Stimulated activated CD4-positive, alpha-beta T cell treated with anti-CD3 and anti-CD28 coated beads, Interleukin-15, amount 100 ng/mL, for 48 hours (primary cell): ENCODE measurements around the gene CPED1.
"Not testable (repeated sequence)": the region's sequence is repeated elsewhere in the genome, so short reads cannot be mapped to it uniquely, and the experiment has no call there.

Experiments used
- DNase-seq, 2 donors: peaks; one replicate each; pipeline ENCODE4 v3.0.0-alpha.2; 2020; ENCODE audit warnings: low read depth in 2 of 2

The CPED1 gene

GRCh38 chr7:120996988-120997345 lies 8.5 kb downstream of the CPED1 start:
- DNase-seq, result no peak

- DNase-seq, result no peak
Measured at GRCh38 chr7:120997882-120998474, 9.5 kb downstream of the CPED1 start.

- DNase-seq, result no peak
Measured at GRCh38 chr7:120998520-120998919, 10.0 kb downstream of the CPED1 start.

- DNase-seq, result no peak
Measured at GRCh38 chr7:120998996-120999565, 10.6 kb downstream of the CPED1 start.

- no peak for DNase-seq
Measured at GRCh38 chr7:121000081-121000983, 11.8 kb downstream of the CPED1 start.

- DNase-seq, result no peak
Measured at GRCh38 chr7:121001234-121001906, 12.9 kb downstream of the CPED1 start.

- DNase-seq, result no peak
Measured at GRCh38 chr7:121002048-121002756, 13.7 kb downstream of the CPED1 start.

GRCh38 chr7:121002757-121003200 lies 14.3 kb downstream of the CPED1 start:
- no peak for DNase-seq

- DNase-seq, result no peak
Measured at GRCh38 chr7:121003986-121004685, 15.6 kb downstream of the CPED1 start.

GRCh38 chr7:121005058-121005457 lies 16.5 kb downstream of the CPED1 start:
- not testable (repeated sequence) for DNase-seq

- DNase-seq, result no peak
Measured at GRCh38 chr7:121005996-121006584, 17.6 kb downstream of the CPED1 start.

GRCh38 chr7:121006711-121007315 lies 18.3 kb downstream of the CPED1 start:
- no peak for DNase-seq

- DNase-seq, result no peak
Measured at GRCh38 chr7:121008816-121009215, 20.3 kb downstream of the CPED1 start.

- no peak for DNase-seq
Measured at GRCh38 chr7:121011401-121011800, 22.9 kb downstream of the CPED1 start.

- no peak for DNase-seq
Measured at GRCh38 chr7:121012170-121012874, 23.8 kb downstream of the CPED1 start.

- no peak for DNase-seq
Measured at GRCh38 chr7:121012919-121013318, 24.4 kb downstream of the CPED1 start.

GRCh38 chr7:121015560-121015959 lies 27.0 kb downstream of the CPED1 start:
- no peak for DNase-seq

GRCh38 chr7:121016966-121017365 lies 28.5 kb downstream of the CPED1 start:
- DNase-seq, result no peak

GRCh38 chr7:121017586-121017985 lies 29.1 kb downstream of the CPED1 start:
- no peak for DNase-seq

GRCh38 chr7:121019018-121019417 lies 30.5 kb downstream of the CPED1 start:
- no peak for DNase-seq
